ENCODE measurements around the gene TMEM101. TPM values are rescaled to one million over a fixed set of nuclear protein-coding genes. Genes with fewer than 3 reads are reported as not detected.

Gene TMEM101
- total RNA-seq, 3 donors from 2014 or later: 23.0 to 27.7 (median 23.8) TPM

DNA sequence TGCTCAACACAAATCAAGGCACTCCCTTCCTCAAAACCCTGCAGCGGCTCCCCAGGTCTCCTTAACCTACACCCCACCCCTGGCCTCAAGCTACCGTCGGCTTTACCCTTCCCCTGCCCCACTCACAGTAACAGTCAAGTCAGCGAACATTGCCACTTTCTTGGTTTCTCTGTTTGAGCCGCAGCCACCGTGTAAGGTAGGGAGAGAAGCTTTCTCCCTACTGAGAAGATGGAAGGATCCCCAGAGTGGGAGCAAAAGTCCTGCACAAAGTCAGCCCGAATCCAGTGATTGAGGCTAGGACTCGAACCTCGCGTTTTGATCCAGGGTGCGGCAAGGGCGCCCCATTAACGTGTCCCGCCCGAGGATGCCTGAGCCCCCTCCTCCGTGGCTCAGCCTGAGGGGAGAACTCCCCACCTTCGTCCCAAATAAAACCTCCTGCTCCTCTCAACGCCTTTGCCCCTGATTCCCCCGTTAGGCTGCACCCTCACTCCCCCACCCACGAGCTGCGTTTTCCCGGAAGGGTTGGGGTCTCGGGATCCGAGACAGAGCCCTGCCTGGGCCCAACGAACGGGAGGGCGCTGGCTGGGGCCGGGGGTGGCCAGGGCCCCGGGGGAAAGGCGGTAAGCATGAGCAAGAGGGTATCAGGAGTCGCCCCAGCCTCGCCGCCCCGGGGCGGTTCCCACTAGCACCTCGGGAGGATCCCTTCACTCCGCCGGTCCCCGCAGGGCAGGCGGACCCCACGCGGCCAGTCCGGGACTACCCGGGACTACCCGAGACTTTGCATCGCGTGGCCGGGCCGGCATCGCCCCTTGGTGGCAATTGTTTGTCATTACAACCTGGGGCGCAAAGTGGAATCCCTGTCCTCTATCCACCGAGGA lies 20.3 kb downstream of the TMEM101 start:
- no peak overlapping the region for H3K4me3 ChIP-seq

DNA sequence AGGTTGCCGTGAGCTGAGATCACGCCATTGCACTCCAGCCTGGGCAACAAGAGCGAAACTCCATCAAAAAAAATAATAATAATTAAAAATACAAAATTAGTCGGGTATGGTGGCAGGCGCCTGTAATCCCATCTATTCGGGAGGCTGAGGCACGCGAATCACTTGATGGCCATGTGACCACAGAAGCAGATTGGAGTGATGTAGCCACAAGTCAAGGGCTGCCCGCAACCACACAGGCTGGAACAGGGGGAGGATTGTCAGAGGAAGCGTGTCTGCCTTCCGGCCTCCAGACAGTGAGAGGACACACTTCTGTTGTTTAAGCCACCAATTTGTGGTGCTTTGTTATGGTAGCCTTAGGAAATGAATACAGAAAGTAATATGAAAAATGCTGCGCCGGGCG lies 22.1 kb downstream of the TMEM101 start:
- Histone ChIP-seq H3K9me3 (no peaks in the 10 kb centered on the region), H3K4me1 (ENCODE audit: low read depth) (no peaks in the 10 kb centered on the region), H3K36me3 (ENCODE audit: low read depth) (no peaks in the 10 kb centered on the region), H3K4me3 (no peak overlapping the region)
- no peak for DNase-seq
- TF ChIP-seq CTCF (IDR thresholded peaks at IDR 0.05): no peak
- ATAC-seq: no peak
- intact Hi-C loops (cut with DNase I, micrococcal nuclease): loop anchor here in 1 of 2 donors (10.0 kb wide), 1 partner anchor 48 kb away; the partner anchor contains the start of gene PPY

More for the DNA sequence above, 20.3 kb downstream of the TMEM101 start:
- TF ChIP-seq CTCF (IDR thresholded peaks at IDR 0.05): peak; percentile 56
- intact Hi-C loops (cut with DNase I, micrococcal nuclease): loop anchor here (2.0 to 10.0 kb wide), 2 partner anchors 50 kb away; partner anchors contain the start of gene PPY (in 1 of the 2)
- H3K36me3 ChIP-seq (ENCODE audit: low read depth): no peaks in the 10 kb centered on the region
- no peaks in the 10 kb centered on the region for H3K4me1 ChIP-seq (ENCODE audit: low read depth)
- DNase-seq: peak; percentile 54 to 67 (median 57)
- no peaks in the 10 kb centered on the region for H3K9me3 ChIP-seq
- ATAC-seq: peak; percentile 82

DNA sequence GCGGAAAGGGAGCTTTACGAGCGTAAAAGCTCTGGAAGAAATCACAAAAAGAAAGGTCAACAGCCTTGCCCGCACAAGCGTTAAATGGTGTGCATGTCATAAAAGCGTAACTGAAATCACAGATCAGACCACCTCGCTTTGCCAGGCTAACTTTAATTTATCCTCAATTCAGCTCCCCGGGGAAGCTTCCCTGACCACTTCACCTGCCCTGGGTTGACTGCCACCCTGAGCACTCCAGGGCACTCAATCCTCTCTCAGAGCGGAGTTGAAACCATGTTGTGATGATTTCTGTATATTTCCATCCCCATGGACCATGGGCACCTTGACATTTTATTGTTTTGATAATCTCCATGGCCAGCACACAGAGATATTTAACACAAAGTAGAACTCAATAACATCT lies 26.5 kb downstream of the TMEM101 start:
- Histone ChIP-seq H3K36me3 (ENCODE audit: low read depth) (no peaks in the 10 kb centered on the region), H3K4me3 (no peak overlapping the region), H3K4me1 (ENCODE audit: low read depth) (peaks cover 7% of the 10 kb centered on the region), H3K9me3 (no peaks in the 10 kb centered on the region)
- no peak for TF ChIP-seq CTCF (IDR thresholded peaks at IDR 0.05)
- no peak for ATAC-seq
- DNase-seq: no peak
- intact Hi-C loops (cut with DNase I, micrococcal nuclease): no loop called here

- intact Hi-C loops (cut with DNase I, micrococcal nuclease): no loop called here
- TF ChIP-seq CTCF (IDR thresholded peaks at IDR 0.05): no peak
These were observed 27.4 kb downstream of the TMEM101 start for GRCh38 chr17:43987131-43988021.

GRCh38 chr17:43986225-43986981 lies 28.4 kb downstream of the TMEM101 start:
- TF ChIP-seq CTCF (IDR thresholded peaks at IDR 0.05): no peak
- Histone ChIP-seq H3K36me3 (ENCODE audit: low read depth) (no peaks in the 10 kb centered on the region), H3K4me3 (no peak overlapping the region), H3K4me1 (ENCODE audit: low read depth) (peaks cover 10% of the 10 kb centered on the region), H3K9me3 (no peaks in the 10 kb centered on the region)
- intact Hi-C loops (cut with DNase I, micrococcal nuclease): no loop called here
- ATAC-seq (no peak), DNase-seq (no peak)

More at GRCh38 chr17:43987131-43988021, 27.4 kb downstream of the TMEM101 start:
- Histone ChIP-seq H3K9me3 (no peaks in the 10 kb centered on the region), H3K4me1 (ENCODE audit: low read depth) (peaks cover 10% of the 10 kb centered on the region), H3K4me3 (no peak overlapping the region), H3K36me3 (ENCODE audit: low read depth) (no peaks in the 10 kb centered on the region)
- DNase-seq (no peak), ATAC-seq (no peak)

Measured in mucosa of descending colon (tissue), 3 donors.